DOHH2 (cell line): Measurements from ENCODE around the gene ACP3.

Experiments used
- EZH2phosphoT487 ChIP-seq: fragments of 200-600 bp; sonication (generic); IDR thresholded peaks from 2 replicates; pipeline ENCODE4 v1.6.1; 2017; ENCODE audit warnings: borderline replicate concordance, mild to moderate bottlenecking, antibody characterized with exemption, low read length, moderate library complexity, mixed read lengths
- TF ChIP-seq, protein P1 (sequence below): fragments of 200-600 bp; sonication (generic); IDR thresholded peaks from one replicate; pipeline ENCODE4 v1.5.1; 2014; ENCODE audit warnings: antibody characterized with exemption, mild to moderate bottlenecking, low read depth, low read length; ENCODE audit not compliant: poor library complexity, severe bottlenecking

GRCh38 chr3:132286035-132286434, 31.2 kb upstream of the ACP3 start:
- TF ChIP-seq, protein P1, sequence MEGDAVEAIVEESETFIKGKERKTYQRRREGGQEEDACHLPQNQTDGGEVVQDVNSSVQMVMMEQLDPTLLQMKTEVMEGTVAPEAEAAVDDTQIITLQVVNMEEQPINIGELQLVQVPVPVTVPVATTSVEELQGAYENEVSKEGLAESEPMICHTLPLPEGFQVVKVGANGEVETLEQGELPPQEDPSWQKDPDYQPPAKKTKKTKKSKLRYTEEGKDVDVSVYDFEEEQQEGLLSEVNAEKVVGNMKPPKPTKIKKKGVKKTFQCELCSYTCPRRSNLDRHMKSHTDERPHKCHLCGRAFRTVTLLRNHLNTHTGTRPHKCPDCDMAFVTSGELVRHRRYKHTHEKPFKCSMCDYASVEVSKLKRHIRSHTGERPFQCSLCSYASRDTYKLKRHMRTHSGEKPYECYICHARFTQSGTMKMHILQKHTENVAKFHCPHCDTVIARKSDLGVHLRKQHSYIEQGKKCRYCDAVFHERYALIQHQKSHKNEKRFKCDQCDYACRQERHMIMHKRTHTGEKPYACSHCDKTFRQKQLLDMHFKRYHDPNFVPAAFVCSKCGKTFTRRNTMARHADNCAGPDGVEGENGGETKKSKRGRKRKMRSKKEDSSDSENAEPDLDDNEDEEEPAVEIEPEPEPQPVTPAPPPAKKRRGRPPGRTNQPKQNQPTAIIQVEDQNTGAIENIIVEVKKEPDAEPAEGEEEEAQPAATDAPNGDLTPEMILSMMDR: no peak
- no peak for TF ChIP-seq EZH2phosphoT487
